HEK293 (cell line): ENCODE measurements around the gene ATP5ME.

Experiments used
- FEZF1 ChIP-seq: fragments of 450-650 bp; formaldehyde crosslinking; IDR thresholded peaks from 2 replicates; pipeline ENCODE4 v1.5.1; 2016; ENCODE audit warnings: missing biosample characterization, missing genetic modification characterization
- GLIS1 ChIP-seq: fragments of 450-650 bp; formaldehyde crosslinking; IDR thresholded peaks from 2 replicates; pipeline ENCODE4 v1.5.1; 2016; ENCODE audit warnings: missing biosample characterization, missing genetic modification characterization
- GLIS2 ChIP-seq: fragments of 450-650 bp; formaldehyde crosslinking; IDR thresholded peaks from 2 replicates; pipeline ENCODE4 v1.5.1; 2016; ENCODE audit warnings: missing biosample characterization, missing genetic modification characterization
- HOXA7 ChIP-seq: sonication (generic); formaldehyde crosslinking; IDR thresholded peaks from 2 replicates; pipeline ENCODE4 v1.8.1; 2022; ENCODE audit warnings: missing genetic modification reagents, borderline replicate concordance
- IKZF3 ChIP-seq: fragments of 450-650 bp; IDR thresholded peaks from 2 replicates; pipeline ENCODE4 v1.5.0; 2018; ENCODE audit warnings: missing biosample characterization, mild to moderate bottlenecking, missing genetic modification characterization, moderate library complexity
- KLF1 ChIP-seq: fragments of 450-650 bp; formaldehyde crosslinking; IDR thresholded peaks from 2 replicates; pipeline ENCODE4 v1.5.1; 2016; ENCODE audit warnings: missing biosample characterization, missing genetic modification characterization
- ZBTB21 ChIP-seq: fragments of 450-650 bp; formaldehyde crosslinking; IDR thresholded peaks from 2 replicates; pipeline ENCODE4 v1.5.1; 2017; ENCODE audit warnings: missing biosample characterization, missing genetic modification characterization
- ZBTB8A ChIP-seq: fragments of 450-650 bp; formaldehyde crosslinking; IDR thresholded peaks from 2 replicates; pipeline ENCODE4 v1.5.1; 2016; ENCODE audit warnings: missing biosample characterization, missing genetic modification characterization
- ZFP69B ChIP-seq: fragments of 450-650 bp; formaldehyde crosslinking; IDR thresholded peaks from 2 replicates; pipeline ENCODE4 v1.5.1; 2016; ENCODE audit warnings: missing biosample characterization, missing genetic modification characterization
- ZNF155 ChIP-seq: fragments of 450-650 bp; formaldehyde crosslinking; IDR thresholded peaks from 2 replicates; pipeline ENCODE4 v1.5.1; 2016; ENCODE audit warnings: missing biosample characterization, missing genetic modification characterization
- ZNF174 ChIP-seq: fragments of 450-650 bp; formaldehyde crosslinking; IDR thresholded peaks from 2 replicates; pipeline ENCODE4 v1.5.0; 2017; ENCODE audit warnings: missing biosample characterization, mild to moderate bottlenecking, missing genetic modification characterization
- ZNF202 ChIP-seq: fragments of 450-650 bp; formaldehyde crosslinking; IDR thresholded peaks from 2 replicates; pipeline ENCODE4 v1.5.1; 2016; ENCODE audit warnings: missing biosample characterization, missing genetic modification characterization, borderline replicate concordance
- ZNF214 ChIP-seq: fragments of 450-650 bp; formaldehyde crosslinking; IDR thresholded peaks from 2 replicates; pipeline ENCODE4 v1.5.1; 2017; ENCODE audit warnings: missing biosample characterization, mild to moderate bottlenecking, missing genetic modification characterization, borderline replicate concordance
- ZNF24 ChIP-seq: fragments of 450-650 bp; formaldehyde crosslinking; IDR thresholded peaks from 2 replicates; pipeline ENCODE4 v1.5.1; 2016; ENCODE audit warnings: missing biosample characterization, missing genetic modification characterization
- ZNF274 ChIP-seq, 2 experiments: fragments of 200-500 bp in 1 of 2; fragments of 450-650 bp in 1 of 2; sonication (Bioruptor generic) in 1 of 2; formaldehyde crosslinking in 1 of 2; IDR thresholded peaks; 2 replicates each; pipeline versions ENCODE4 v1.5.1 to v1.6.1; 2014 to 2016; ENCODE audit warnings: borderline replicate concordance in 1 of 2, inconsistent platforms in 1 of 2, low read length in 1 of 2, missing biosample characterization in 1 of 2, missing genetic modification characterization in 1 of 2
- ZNF350 ChIP-seq: fragments of 450-650 bp; formaldehyde crosslinking; IDR thresholded peaks from 2 replicates; pipeline ENCODE4 v1.5.0; 2017; ENCODE audit warnings: missing biosample characterization, mild to moderate bottlenecking, missing genetic modification characterization
- ZNF354C ChIP-seq: fragments of 450-650 bp; formaldehyde crosslinking; IDR thresholded peaks from 2 replicates; pipeline ENCODE4 v1.5.1; 2016; ENCODE audit warnings: missing biosample characterization, missing genetic modification characterization, low read depth, borderline replicate concordance
- ZNF48 ChIP-seq: fragments of 450-650 bp; formaldehyde crosslinking; IDR thresholded peaks from 2 replicates; pipeline ENCODE4 v1.5.1; 2016; ENCODE audit warnings: missing biosample characterization, missing genetic modification characterization
- ZNF510 ChIP-seq: fragments of 450-650 bp; formaldehyde crosslinking; IDR thresholded peaks from 2 replicates; pipeline ENCODE4 v1.5.1; 2018; ENCODE audit warnings: mild to moderate bottlenecking, missing genetic modification characterization, missing biosample characterization; ENCODE audit not compliant: insufficient replicate concordance
- ZNF514 ChIP-seq: fragments of 450-650 bp; formaldehyde crosslinking; IDR thresholded peaks from 2 replicates; pipeline ENCODE4 v1.5.1; 2016; ENCODE audit warnings: missing biosample characterization, missing genetic modification characterization
- ZNF621 ChIP-seq: fragments of 450-650 bp; formaldehyde crosslinking; IDR thresholded peaks from 2 replicates; pipeline ENCODE4 v1.5.1; 2017; ENCODE audit warnings: missing biosample characterization, missing genetic modification characterization
- ZSCAN23 ChIP-seq: fragments of 450-650 bp; formaldehyde crosslinking; IDR thresholded peaks from 2 replicates; pipeline ENCODE4 v1.5.1; 2016; ENCODE audit warnings: missing biosample characterization, missing genetic modification characterization
- TF ChIP-seq, protein P1 (sequence below): fragments of 450-650 bp; formaldehyde crosslinking; IDR thresholded peaks from 2 replicates; pipeline ENCODE4 v1.5.1; 2016; ENCODE audit warnings: missing biosample characterization, missing genetic modification characterization
- TF ChIP-seq, protein P2 (sequence below): fragments of 450-650 bp; formaldehyde crosslinking; IDR thresholded peaks from 2 replicates; pipeline ENCODE4 v1.5.1; 2016; ENCODE audit warnings: missing biosample characterization, missing genetic modification characterization
- TF ChIP-seq, protein P3 (sequence below): fragments of 450-650 bp; formaldehyde crosslinking; IDR thresholded peaks from 2 replicates; pipeline ENCODE4 v1.5.1; 2017; ENCODE audit warnings: missing biosample characterization, mild to moderate bottlenecking, missing genetic modification characterization, moderate library complexity
- TF ChIP-seq, protein P4 (sequence below): fragments of 450-650 bp; formaldehyde crosslinking; IDR thresholded peaks from 2 replicates; pipeline ENCODE4 v1.5.1; 2016; ENCODE audit warnings: missing biosample characterization, missing genetic modification characterization

The ATP5ME gene

DNA sequence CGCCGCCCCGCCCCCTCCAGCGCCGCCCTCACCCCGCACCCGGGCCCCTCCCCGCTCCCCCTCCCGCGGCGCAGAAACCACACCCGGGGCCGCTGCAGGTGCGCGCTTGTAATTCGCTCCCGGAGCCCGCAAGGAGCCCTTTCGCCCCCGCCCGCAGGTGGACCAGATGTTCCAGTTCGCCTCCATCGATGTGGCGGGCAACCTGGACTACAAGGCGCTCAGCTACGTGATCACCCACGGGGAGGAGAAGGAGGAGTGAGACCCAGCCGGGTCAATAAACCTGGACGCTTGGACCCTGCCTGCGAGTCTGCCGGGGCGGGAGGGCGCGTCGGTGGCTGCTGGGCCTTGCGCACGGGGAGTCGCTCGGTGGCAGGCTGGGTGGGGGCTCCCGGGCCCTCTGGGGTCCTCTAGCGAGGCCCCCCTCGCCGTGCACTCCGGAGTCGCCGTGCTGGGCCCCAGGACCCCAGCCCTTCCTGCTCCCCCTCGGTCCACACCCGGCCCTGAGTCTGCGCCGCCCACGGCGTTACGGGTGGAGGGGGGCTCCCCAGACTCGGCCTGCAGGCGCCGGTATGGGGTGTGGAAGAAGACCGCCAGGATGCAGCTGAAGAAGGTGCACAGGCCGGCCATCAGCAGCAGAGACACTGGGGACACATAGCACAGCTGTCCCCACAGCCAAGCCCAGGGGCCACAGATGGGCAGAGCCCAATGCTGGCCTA lies 7.8 kb upstream of the ATP5ME start (continued):
- TF ChIP-seq, protein P1, sequence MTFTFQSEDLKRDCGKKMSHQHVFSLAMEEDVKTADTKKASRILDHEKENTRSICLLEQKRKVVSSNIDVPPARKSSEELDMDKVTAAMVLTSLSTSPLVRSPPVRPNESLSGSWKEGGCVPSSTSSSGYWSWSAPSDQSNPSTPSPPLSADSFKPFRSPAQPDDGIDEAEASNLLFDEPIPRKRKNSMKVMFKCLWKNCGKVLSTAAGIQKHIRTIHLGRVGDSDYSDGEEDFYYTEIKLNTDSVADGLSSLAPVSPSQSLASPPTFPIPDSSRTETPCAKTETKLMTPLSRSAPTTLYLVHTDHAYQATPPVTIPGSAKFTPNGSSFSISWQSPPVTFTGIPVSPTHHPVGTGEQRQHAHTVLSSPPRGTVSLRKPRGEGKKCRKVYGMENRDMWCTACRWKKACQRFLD: no peak
- no peak for TF ChIP-seq FEZF1 (tag by site-specific recombination)
- no peak for TF ChIP-seq IKZF3 (tag by site-specific recombination)
- TF ChIP-seq ZNF514: no peak
- no peak for TF ChIP-seq ZNF24 (tag by site-specific recombination)
- TF ChIP-seq ZNF510 (tag by site-specific recombination): no peak
- TF ChIP-seq ZBTB8A: 0 out of 2 replicates have a peak, but pooled peaks have one; percentile 33
- no peak for TF ChIP-seq ZNF48 (tag by site-specific recombination)
- no peak for TF ChIP-seq ZNF174 (tag by site-specific recombination)
- TF ChIP-seq ZNF350 (tag by site-specific recombination): no peak
- TF ChIP-seq KLF1 (tag by site-specific recombination): 0 out of 2 replicates have a peak, but pooled peaks have one; percentile 6
- TF ChIP-seq ZBTB21 (tag by site-specific recombination): no peak
- no peak for TF ChIP-seq ZFP69B (tag by site-specific recombination)
- TF ChIP-seq, protein P2, sequence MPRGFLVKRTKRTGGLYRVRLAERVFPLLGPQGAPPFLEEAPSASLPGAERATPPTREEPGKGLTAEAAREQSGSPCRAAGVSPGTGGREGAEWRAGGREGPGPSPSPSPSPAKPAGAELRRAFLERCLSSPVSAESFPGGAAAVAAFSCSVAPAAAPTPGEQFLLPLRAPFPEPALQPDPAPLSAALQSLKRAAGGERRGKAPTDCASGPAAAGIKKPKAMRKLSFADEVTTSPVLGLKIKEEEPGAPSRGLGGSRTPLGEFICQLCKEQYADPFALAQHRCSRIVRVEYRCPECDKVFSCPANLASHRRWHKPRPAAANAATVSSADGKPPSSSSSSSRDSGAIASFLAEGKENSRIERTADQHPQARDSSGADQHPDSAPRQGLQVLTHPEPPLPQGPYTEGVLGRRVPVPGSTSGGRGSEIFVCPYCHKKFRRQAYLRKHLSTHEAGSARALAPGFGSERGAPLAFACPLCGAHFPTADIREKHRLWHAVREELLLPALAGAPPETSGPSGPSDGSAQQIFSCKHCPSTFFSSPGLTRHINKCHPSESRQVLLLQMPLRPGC (tag by site-specific recombination): no peak
- no peak for TF ChIP-seq ZNF621 (tag by site-specific recombination)
- TF ChIP-seq GLIS2 (tag by site-specific recombination): peak; percentile 28; the same call in 1 of the 2 replicates
- peak; percentile 52 for TF ChIP-seq GLIS1 (tag by site-specific recombination)
- TF ChIP-seq ZNF202: no peak
- TF ChIP-seq, protein P3, sequence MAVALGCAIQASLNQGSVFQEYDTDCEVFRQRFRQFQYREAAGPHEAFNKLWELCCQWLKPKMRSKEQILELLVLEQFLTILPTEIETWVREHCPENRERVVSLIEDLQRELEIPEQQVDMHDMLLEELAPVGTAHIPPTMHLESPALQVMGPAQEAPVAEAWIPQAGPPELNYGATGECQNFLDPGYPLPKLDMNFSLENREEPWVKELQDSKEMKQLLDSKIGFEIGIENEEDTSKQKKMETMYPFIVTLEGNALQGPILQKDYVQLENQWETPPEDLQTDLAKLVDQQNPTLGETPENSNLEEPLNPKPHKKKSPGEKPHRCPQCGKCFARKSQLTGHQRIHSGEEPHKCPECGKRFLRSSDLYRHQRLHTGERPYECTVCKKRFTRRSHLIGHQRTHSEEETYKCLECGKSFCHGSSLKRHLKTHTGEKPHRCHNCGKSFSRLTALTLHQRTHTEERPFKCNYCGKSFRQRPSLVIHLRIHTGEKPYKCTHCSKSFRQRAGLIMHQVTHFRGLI (tag by site-specific recombination): no peak
- TF ChIP-seq, protein P4, sequence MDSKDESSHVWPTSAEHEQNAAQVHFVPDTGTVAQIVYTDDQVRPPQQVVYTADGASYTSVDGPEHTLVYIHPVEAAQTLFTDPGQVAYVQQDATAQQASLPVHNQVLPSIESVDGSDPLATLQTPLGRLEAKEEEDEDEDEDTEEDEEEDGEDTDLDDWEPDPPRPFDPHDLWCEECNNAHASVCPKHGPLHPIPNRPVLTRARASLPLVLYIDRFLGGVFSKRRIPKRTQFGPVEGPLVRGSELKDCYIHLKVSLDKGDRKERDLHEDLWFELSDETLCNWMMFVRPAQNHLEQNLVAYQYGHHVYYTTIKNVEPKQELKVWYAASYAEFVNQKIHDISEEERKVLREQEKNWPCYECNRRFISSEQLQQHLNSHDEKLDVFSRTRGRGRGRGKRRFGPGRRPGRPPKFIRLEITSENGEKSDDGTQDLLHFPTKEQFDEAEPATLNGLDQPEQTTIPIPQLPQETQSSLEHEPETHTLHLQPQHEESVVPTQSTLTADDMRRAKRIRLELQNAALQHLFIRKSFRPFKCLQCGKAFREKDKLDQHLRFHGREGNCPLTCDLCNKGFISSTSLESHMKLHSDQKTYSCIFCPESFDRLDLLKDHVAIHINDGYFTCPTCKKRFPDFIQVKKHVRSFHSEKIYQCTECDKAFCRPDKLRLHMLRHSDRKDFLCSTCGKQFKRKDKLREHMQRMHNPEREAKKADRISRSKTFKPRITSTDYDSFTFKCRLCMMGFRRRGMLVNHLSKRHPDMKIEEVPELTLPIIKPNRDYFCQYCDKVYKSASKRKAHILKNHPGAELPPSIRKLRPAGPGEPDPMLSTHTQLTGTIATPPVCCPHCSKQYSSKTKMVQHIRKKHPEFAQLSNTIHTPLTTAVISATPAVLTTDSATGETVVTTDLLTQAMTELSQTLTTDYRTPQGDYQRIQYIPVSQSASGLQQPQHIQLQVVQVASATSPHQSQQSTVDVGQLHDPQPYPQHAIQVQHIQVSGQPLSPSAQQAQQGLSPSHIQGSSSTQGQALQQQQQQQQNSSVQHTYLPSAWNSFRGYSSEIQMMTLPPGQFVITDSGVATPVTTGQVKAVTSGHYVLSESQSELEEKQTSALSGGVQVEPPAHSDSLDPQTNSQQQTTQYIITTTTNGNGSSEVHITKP: no peak
- TF ChIP-seq ZNF274 (IDR thresholded peaks at IDR 0.05; ENCODE audit: low read length): no peak
- no peak for TF ChIP-seq ZNF274 (tag by site-specific recombination; IDR thresholded peaks at IDR 0.05; ENCODE audit: borderline replicate concordance)
- TF ChIP-seq ZNF155 (tag by site-specific recombination): no peak
- no peak for TF ChIP-seq HOXA7 (CRISPR knock-in tag)
- TF ChIP-seq ZNF354C (tag by site-specific recombination): no peak
- no peak for TF ChIP-seq ZSCAN23
- no peak for TF ChIP-seq ZNF214
- TF ChIP-seq, all 188 proteins: peak for 6
